KMS-11 (cell line): ENCODE data around the gene GPBP1L1.
"Not testable (repeated sequence)": the region's sequence is repeated elsewhere in the genome, so short reads cannot be mapped to it uniquely, and the experiment has no call there.

Source experiments
- H2AFZ ChIP-seq: fragments of 200-600 bp; sonication (generic); 2 replicates; pipeline ENCODE4 v1.6.1; 2016; ENCODE audit warnings: antibody characterized with exemption, mixed run types, low read depth
- H3K27ac ChIP-seq: fragments of 200-600 bp; sonication (generic); 2 replicates; pipeline ENCODE4 v1.6.1; 2016; ENCODE audit warnings: mild to moderate bottlenecking, mixed run types
- H3K27me3 ChIP-seq: fragments of 200-600 bp; sonication (generic); 2 replicates; pipeline ENCODE4 v1.6.1; 2017; ENCODE audit warnings: mild to moderate bottlenecking, low read depth, mixed run types, moderate library complexity; ENCODE audit not compliant: insufficient read depth
- H3K36me3 ChIP-seq: fragments of 200-600 bp; sonication (generic); 2 replicates; pipeline ENCODE4 v1.6.1; 2017; ENCODE audit warnings: mild to moderate bottlenecking, mixed run types; ENCODE audit not compliant: insufficient read depth
- H3K4me1 ChIP-seq: fragments of 200-600 bp; sonication (generic); 2 replicates; pipeline ENCODE4 v1.6.1; 2016; ENCODE audit warnings: mild to moderate bottlenecking, low read depth, mixed run types; ENCODE audit not compliant: poor library complexity, severe bottlenecking
- H3K4me2 ChIP-seq: fragments of 200-600 bp; sonication (generic); 2 replicates; pipeline ENCODE4 v1.7.0; 2016; ENCODE audit warnings: mild to moderate bottlenecking, mixed run types
- H3K4me3 ChIP-seq: fragments of 200-600 bp; sonication (generic); IDR thresholded peaks from 2 replicates; pipeline ENCODE4 v1.6.1; 2017; ENCODE audit warnings: low read depth, low read length, mixed read lengths; ENCODE audit not compliant: insufficient read depth
- H3K79me2 ChIP-seq: fragments of 200-600 bp; sonication (generic); 2 replicates; pipeline ENCODE4 v1.6.1; 2016; ENCODE audit warnings: low read depth, mixed run types; ENCODE audit not compliant: insufficient read depth
- H3K9ac ChIP-seq: fragments of 200-600 bp; sonication (generic); 2 replicates; pipeline ENCODE4 v1.6.1; 2016; ENCODE audit warnings: mild to moderate bottlenecking, mixed run types
- H4K20me1 ChIP-seq: fragments of 200-600 bp; sonication (generic); 2 replicates; pipeline ENCODE4 v1.6.1; 2016; ENCODE audit warnings: mild to moderate bottlenecking, mixed run types; ENCODE audit not compliant: insufficient read depth
- TF ChIP-seq, protein P1 (sequence below): fragments of 200-600 bp; sonication (generic); conservative IDR thresholded peaks from 2 replicates; pipeline ENCODE4 v1.6.1; 2017; ENCODE audit warnings: low read depth, mild to moderate bottlenecking, antibody characterized with exemption, low read length, moderate library complexity, mixed read lengths

GPBP1L1 gene

GRCh38 chr1:45716700-45717099 is 30.4 kb upstream of the GPBP1L1 start:
- H2AFZ ChIP-seq = no peak overlapping the region
- no peaks in the 10 kb centered on the region for H3K36me3 ChIP-seq
- H3K9ac ChIP-seq = no peak overlapping the region
- no peaks in the 10 kb centered on the region for H4K20me1 ChIP-seq
- TF ChIP-seq, protein P1, sequence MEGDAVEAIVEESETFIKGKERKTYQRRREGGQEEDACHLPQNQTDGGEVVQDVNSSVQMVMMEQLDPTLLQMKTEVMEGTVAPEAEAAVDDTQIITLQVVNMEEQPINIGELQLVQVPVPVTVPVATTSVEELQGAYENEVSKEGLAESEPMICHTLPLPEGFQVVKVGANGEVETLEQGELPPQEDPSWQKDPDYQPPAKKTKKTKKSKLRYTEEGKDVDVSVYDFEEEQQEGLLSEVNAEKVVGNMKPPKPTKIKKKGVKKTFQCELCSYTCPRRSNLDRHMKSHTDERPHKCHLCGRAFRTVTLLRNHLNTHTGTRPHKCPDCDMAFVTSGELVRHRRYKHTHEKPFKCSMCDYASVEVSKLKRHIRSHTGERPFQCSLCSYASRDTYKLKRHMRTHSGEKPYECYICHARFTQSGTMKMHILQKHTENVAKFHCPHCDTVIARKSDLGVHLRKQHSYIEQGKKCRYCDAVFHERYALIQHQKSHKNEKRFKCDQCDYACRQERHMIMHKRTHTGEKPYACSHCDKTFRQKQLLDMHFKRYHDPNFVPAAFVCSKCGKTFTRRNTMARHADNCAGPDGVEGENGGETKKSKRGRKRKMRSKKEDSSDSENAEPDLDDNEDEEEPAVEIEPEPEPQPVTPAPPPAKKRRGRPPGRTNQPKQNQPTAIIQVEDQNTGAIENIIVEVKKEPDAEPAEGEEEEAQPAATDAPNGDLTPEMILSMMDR = no peak
- no peak overlapping the region for H3K27ac ChIP-seq
- H3K4me1 ChIP-seq = no peaks in the 10 kb centered on the region
- H3K79me2 ChIP-seq = no peaks in the 10 kb centered on the region
- no peak overlapping the region for H3K4me3 ChIP-seq
- no peak overlapping the region for H3K4me2 ChIP-seq
- H3K27me3 ChIP-seq = no peaks in the 10 kb centered on the region

- Histone ChIP-seq H3K4me1 (no peaks in the 10 kb centered on the region), H3K4me3 (no peak overlapping the region), H4K20me1 (no peaks in the 10 kb centered on the region), H3K36me3 (no peaks in the 10 kb centered on the region), H3K27ac (no peak overlapping the region), H3K79me2 (no peaks in the 10 kb centered on the region), H2AFZ (no peak overlapping the region), H3K27me3 (no peaks in the 10 kb centered on the region), H3K9ac (no peak overlapping the region), H3K4me2 (no peak overlapping the region)
- TF ChIP-seq, protein P1 = no peak
Observed at GRCh38 chr1:45713711-45714110, 27.4 kb upstream of the GPBP1L1 start.

DNA sequence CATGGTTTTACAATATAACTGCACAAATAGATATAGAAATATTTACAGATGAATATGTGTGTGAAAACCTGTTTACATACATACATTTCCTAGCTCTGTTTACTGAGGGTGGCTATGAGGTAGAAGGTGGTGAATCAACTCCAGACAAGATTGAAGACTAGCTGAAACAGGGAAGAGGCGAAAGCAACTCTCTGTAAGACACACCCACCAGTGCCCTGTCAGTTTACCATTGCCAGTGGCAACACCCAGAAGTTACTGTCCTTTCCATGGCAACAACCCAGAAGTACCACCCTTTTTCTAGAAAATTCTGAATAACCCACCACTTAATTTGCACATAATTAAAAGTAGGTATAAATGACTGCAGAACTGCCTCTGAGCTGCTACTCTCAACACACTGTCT is 18.3 kb upstream of the GPBP1L1 start:
- H3K27me3 ChIP-seq = no peaks in the 10 kb centered on the region
- TF ChIP-seq, protein P1 = no peak

GRCh38 chr1:45694823-45695222 is 8.5 kb upstream of the GPBP1L1 start:
- peaks cover 14% of the 10 kb centered on the region for H3K79me2 ChIP-seq
- H2AFZ ChIP-seq = no peak overlapping the region
- no peaks in the 10 kb centered on the region for H4K20me1 ChIP-seq
- no peak overlapping the region for H3K4me2 ChIP-seq
- no peak overlapping the region for H3K9ac ChIP-seq
- H3K36me3 ChIP-seq = no peaks in the 10 kb centered on the region
- H3K27ac ChIP-seq = no peak overlapping the region
- H3K4me3 ChIP-seq = no peak overlapping the region
- TF ChIP-seq, protein P1 = no peak
- H3K27me3 ChIP-seq = no peaks in the 10 kb centered on the region
- H3K4me1 ChIP-seq = no peaks in the 10 kb centered on the region

More for the DNA sequence above, 18.3 kb upstream of the GPBP1L1 start:
- Histone ChIP-seq H3K4me1 (no peaks in the 10 kb centered on the region), H3K4me3 (no peak overlapping the region), H3K36me3 (no peaks in the 10 kb centered on the region), H3K9ac (no peak overlapping the region), H3K27ac (no peak overlapping the region), H3K79me2 (no peaks in the 10 kb centered on the region), H2AFZ (no peak overlapping the region), H4K20me1 (no peaks in the 10 kb centered on the region), H3K4me2 (no peak overlapping the region)

DNA sequence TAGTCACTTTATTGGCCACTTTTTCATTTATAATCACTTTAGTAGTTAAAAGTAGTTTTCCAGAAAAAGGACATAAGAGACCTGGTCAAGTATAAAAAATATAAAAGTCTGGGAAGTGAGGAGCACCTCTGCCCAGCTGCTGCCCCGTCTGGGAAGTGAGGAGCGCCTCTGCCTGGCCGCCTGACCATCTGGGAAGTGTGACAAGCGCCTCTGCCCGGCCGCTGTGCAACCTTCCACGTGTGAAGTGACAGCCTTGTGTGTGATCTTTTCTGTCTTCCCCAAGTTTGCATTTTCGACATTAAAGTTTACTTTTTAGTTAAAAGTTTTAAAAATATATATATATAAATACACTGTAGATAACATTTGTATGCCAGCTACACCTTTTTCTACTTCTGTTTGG is 7.5 kb upstream of the GPBP1L1 start:
- not testable (repeated sequence) for H3K27me3 ChIP-seq, H4K20me1 ChIP-seq, H3K27ac ChIP-seq, H3K36me3 ChIP-seq, H3K4me3 ChIP-seq, H3K9ac ChIP-seq, H3K4me1 ChIP-seq, H3K4me2 ChIP-seq, H2AFZ ChIP-seq
- H3K79me2 ChIP-seq = peaks cover 24% of the 10 kb centered on the region
